ENCODE results near the gene FPR2. TPM values are rescaled to one million over a fixed set of nuclear protein-coding genes. Genes with fewer than 3 reads are reported as not detected.
"Not testable (repeated sequence)": the region's sequence is repeated elsewhere in the genome, so short reads cannot be mapped to it uniquely, and the experiment has no call there.

Gene FPR2
- total RNA-seq, 1 experiment from 2014 or later = not detected

GRCh38 chr19:51802775-51803174 is 41.8 kb downstream of the FPR2 start:
- no peak for DNase-seq (ENCODE audit: extremely low read depth, low read depth)

GRCh38 chr19:51803519-51803918 is 42.5 kb downstream of the FPR2 start:
- DNase-seq (ENCODE audit: extremely low read depth, low read depth) = no peak

- DNase-seq (ENCODE audit: extremely low read depth, low read depth) = no peak
Measured at GRCh38 chr19:51803967-51804366, 43.0 kb downstream of the FPR2 start.

GRCh38 chr19:51804789-51805188 is 43.8 kb downstream of the FPR2 start:
- not testable (repeated sequence) for DNase-seq (ENCODE audit: extremely low read depth, low read depth)

- DNase-seq (ENCODE audit: extremely low read depth, low read depth) = not testable (repeated sequence)
Measured at GRCh38 chr19:51805396-51805795, 44.4 kb downstream of the FPR2 start.

DNA sequence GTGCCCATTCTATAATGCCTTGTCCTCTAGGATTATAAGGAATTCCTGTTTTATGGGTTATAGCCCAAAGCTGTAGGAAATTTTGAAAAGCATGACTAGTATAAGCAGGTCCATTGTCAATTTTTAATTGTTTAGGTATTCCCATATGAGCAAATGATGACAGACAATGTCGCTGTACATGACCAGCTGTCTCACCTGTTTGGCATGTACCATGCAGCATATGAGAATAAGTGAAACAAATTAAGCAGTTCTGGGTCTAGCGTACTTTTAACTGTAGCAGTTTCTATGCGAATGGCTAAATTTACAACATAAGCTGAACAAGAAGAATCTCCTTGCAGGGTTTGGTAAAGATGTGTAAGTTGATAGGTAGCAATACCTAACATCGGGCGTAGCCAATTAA is 45.6 kb downstream of the FPR2 start:
- not testable (repeated sequence) for DNase-seq (ENCODE audit: extremely low read depth, low read depth)

DNA sequence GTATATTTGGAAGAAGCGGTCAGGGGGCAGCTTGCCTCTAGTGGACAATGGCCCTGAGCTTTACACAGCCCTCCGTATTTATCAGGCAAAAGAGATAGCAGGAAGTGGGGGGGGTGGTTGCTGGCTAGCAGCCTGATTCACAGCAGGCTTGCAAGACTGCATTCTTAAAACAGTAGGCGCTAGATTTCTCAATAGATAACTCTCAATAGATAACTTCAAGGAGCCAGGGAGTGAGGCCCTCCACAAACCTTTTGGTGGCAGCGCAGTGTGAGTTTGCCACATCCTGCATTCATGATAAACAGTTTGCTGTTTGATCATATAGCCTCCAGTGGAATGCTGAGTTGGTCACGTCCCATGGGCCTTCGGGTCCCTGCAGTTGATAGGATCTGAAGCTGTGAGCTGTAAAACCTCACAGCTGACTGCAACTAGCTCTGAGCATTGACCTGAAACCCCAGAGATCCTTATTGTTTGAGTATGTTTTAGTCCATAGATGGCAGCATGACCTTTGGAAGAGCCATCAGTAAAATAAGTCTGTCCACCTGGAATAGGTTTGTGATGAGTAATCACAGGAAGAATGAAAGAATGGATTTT is 46.2 kb downstream of the FPR2 start:
- DNase-seq (ENCODE audit: extremely low read depth, low read depth) = no peak

GRCh38 chr19:51807925-51808324 is 46.9 kb downstream of the FPR2 start:
- no peak for DNase-seq (ENCODE audit: extremely low read depth, low read depth)

DNA sequence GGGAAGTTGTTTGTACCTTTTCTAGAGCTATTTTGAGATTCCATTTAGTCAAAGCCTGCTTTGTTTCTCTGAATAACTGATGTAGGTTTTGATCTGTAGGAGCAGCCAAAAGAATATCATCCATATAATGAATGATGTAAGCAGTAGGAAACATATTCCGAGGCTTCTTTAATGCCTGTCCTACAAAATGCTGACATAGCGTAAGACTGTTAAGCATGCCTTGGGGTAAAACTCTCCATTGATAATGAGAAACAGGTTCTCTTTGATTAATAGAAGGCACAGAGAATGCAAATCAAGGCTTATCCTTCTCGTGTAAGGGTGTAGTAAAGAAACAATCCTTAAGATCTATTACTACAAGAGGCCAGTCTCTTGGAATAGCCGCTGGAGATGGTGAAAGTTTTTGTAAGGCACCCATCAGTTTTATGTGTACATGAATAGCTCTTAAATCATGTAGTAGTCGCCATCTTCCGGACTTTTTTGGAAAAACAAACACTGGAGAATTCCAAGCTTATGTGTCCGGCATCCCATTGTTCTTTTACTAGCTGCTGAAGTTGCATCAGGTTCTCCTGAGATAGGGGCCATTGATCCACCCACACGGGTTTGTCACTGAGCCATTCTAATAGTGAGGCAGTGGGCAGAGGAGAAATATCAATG is 47.5 kb downstream of the FPR2 start:
- no peak for DNase-seq (ENCODE audit: extremely low read depth, low read depth)

DNA sequence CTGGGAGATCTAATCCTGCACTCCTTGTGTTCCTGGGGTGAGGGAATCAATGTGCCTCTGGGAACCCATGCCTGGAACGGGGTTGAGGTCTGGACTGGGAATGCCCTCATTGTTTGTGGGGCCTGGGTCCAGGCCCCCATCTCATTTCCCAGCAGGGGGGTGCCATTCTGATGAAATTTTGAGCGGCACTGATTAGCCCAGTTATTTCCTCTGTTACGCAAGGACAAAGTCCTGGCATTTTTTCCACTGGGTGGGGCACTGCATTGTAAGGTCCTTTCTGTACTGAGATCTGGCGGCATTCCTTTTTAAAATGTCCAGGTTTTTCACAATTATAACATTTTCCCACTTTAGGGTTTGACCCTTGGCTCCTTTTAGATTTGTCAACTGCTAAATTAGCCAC is 48.8 kb downstream of the FPR2 start:
- no peak for DNase-seq (ENCODE audit: extremely low read depth, low read depth)

DNA sequence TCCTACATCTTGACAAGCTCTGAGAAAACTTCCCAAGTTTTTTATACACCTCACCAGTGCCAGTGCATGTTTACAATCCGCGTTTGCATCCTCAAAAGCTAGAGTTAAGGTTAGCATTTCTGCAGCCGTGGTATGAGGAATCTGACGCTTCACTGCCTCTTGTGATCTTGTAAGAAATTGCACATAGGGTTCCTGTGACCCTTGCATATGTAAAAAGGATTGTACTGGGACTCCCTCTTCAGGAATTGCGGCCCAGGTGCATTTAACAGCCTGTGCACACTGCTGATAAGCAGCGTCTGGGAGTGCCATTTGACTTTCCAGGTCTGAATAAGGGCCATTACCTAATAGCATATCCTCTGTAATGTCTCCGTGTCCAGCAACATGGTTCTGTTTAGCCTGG is 49.2 kb downstream of the FPR2 start:
- DNase-seq (ENCODE audit: extremely low read depth, low read depth) = no peak

- DNase-seq (ENCODE audit: extremely low read depth, low read depth) = no peak
Measured at GRCh38 chr19:51811344-51811743, 50.4 kb downstream of the FPR2 start.

DNA sequence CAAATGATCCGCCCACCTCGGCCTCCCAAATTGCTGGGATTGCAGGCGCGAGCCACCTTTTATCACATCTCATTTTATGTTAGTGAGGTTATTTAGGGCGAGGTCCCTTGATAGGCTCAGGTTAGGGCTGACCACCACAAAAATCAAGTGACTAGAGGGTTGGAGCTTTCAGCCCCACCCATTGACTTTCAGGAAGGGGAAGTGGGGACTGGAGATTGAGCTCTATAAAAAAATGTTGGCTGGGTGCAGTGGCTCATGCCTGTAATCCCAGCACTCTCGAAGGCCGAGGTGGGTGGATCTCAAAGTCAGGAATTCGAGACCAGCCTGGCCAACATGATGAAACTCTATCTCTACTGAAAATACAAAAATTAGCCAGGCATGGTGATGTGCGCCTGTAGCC is 54.1 kb downstream of the FPR2 start:
- DNase-seq (ENCODE audit: extremely low read depth, low read depth) = no peak

GRCh38 chr19:51816711-51817110 is 55.7 kb downstream of the FPR2 start:
- DNase-seq (ENCODE audit: extremely low read depth, low read depth) = no peak

GRCh38 chr19:51820011-51820410 is 59.0 kb downstream of the FPR2 start:
- DNase-seq (ENCODE audit: extremely low read depth, low read depth) = no peak

Other genes with a start within 250 kb of the FPR2 start
- gene SIGLEC6, start 229.5 kb upstream of the FPR2 start, total RNA-seq (2014; rRNA removed; shearing (Covaris generic)) = not detected in 2 replicates
- gene ZNF175, start 189.9 kb upstream of the FPR2 start, total RNA-seq (2014; rRNA removed; shearing (Covaris generic)) = 2.9 and 3.4 TPM in 2 replicates
- gene SIGLEC5, start 130.8 kb upstream of the FPR2 start, total RNA-seq (2014; rRNA removed; shearing (Covaris generic)) = not detected in 2 replicates
- gene SIGLEC14, start 114.4 kb upstream of the FPR2 start, total RNA-seq (2014; rRNA removed; shearing (Covaris generic)) = not detected in 2 replicates
- 3.5 and 4.7 TPM in 2 replicates for gene SPACA6, start 67.8 kb upstream of the FPR2 start, total RNA-seq (2014; rRNA removed; shearing (Covaris generic))
- not detected in 2 replicates for gene HAS1, start 37.2 kb upstream of the FPR2 start, total RNA-seq (2014; rRNA removed; shearing (Covaris generic))
- not detected in 2 replicates for gene FPR1, start 9.3 kb upstream of the FPR2 start, total RNA-seq (2014; rRNA removed; shearing (Covaris generic))
- gene FPR3, start 34.0 kb downstream of the FPR2 start, total RNA-seq (2014; rRNA removed; shearing (Covaris generic)) = not detected in 2 replicates
- 0.63 and 1.0 TPM in 2 replicates for gene ZNF577, start 126.8 kb downstream of the FPR2 start, total RNA-seq (2014; rRNA removed; shearing (Covaris generic))
- 0.49 and 1.3 TPM in 2 replicates for gene ZNF649, start 143.8 kb downstream of the FPR2 start, total RNA-seq (2014; rRNA removed; shearing (Covaris generic))
- 5.7 and 6.3 TPM in 2 replicates for gene ZNF613, start 166.3 kb downstream of the FPR2 start, total RNA-seq (2014; rRNA removed; shearing (Covaris generic))
- 5.7 and 7.0 TPM in 2 replicates for gene ZNF350, start 225.7 kb downstream of the FPR2 start, total RNA-seq (2014; rRNA removed; shearing (Covaris generic))
- 7.3 and 7.9 TPM in 2 replicates for gene ZNF615, start 247.0 kb downstream of the FPR2 start, total RNA-seq (2014; rRNA removed; shearing (Covaris generic))